PC-3 (cell line): Measurements from ENCODE around the gene ACR. TPM values are rescaled to one million over a fixed set of nuclear protein-coding genes. Genes with fewer than 3 reads are reported as not detected.

Experiments used
- ATAC-seq: fragments of 200-7000 bp; cut with Tn5 transposase; 2 replicates; pipeline ENCODE4 v1.9.1; 2020; ENCODE audit warnings: mild to moderate bottlenecking, moderate library complexity
- BruUV-seq: library from RNA; stranded (reverse); fragments of 400-500 nt; replicated peaks from 2 replicates; lab custom pipeline; 2021; lab: Mats Ljungman, UMichigan
- CTCF ChIA-PET: fragments of 300-600 bp; sonication (Branson Sonifier 250); formaldehyde crosslinking; loops from one replicate; lab custom pipeline; 2022; ENCODE audit warnings: antibody characterized with exemption; lab: Charles Lee
- POLR2A ChIA-PET: fragments of 300-600 bp; sonication (Branson Sonifier 250); formaldehyde crosslinking; loops from one replicate; lab custom pipeline; 2022; ENCODE audit warnings: antibody characterized with exemption; ENCODE audit not compliant: unreplicated experiment; lab: Charles Lee
- DNase-seq: peaks from one replicate; pipeline ENCODE4 v3.0.0-alpha.2; 2015
- H2AFZ ChIP-seq: fragments of 300-600 bp; sonication (generic); 2 replicates; pipeline ENCODE4 v1.6.0; 2016; ENCODE audit warnings: antibody characterized with exemption, low read length
- H3F3A ChIP-seq: fragments of 300-600 bp; sonication (generic); one replicate; pipeline ENCODE4 v1.6.0; 2017; ENCODE audit warnings: antibody characterized with exemption, low read length, control low read depth, mild to moderate bottlenecking; ENCODE audit not compliant: unreplicated experiment
- H3K27ac ChIP-seq: fragments of 300-600 bp; sonication (generic); 2 replicates; pipeline ENCODE4 v1.5.1; 2016; ENCODE audit warnings: mild to moderate bottlenecking, low read length
- H3K27me3 ChIP-seq: fragments of 300-600 bp; sonication (generic); 2 replicates; pipeline ENCODE4 v1.6.1; 2016; ENCODE audit warnings: low read length, mixed read lengths
- H3K36me3 ChIP-seq: fragments of 300-600 bp; sonication (generic); 2 replicates; pipeline ENCODE4 v1.6.1; 2016; ENCODE audit warnings: low read depth, mixed run types, low read length, mixed read lengths
- H3K4me1 ChIP-seq: fragments of 300-600 bp; sonication (generic); 2 replicates; pipeline ENCODE4 v1.5.1; 2016; ENCODE audit warnings: low read length; ENCODE audit not compliant: insufficient read depth
- H3K4me2 ChIP-seq: fragments of 300-600 bp; sonication (generic); 2 replicates; pipeline ENCODE4 v1.6.0; 2016; ENCODE audit warnings: low read length
- H3K4me3 ChIP-seq: fragments of 300-600 bp; sonication (generic); 2 replicates; pipeline ENCODE4 v1.5.1; 2016; ENCODE audit warnings: mild to moderate bottlenecking, low read length, mixed read lengths
- H3K79me2 ChIP-seq: fragments of 300-600 bp; sonication (generic); 2 replicates; pipeline ENCODE4 v1.6.1; 2017; ENCODE audit warnings: low read length, mixed read lengths
- H3K9ac ChIP-seq: fragments of 300-600 bp; sonication (generic); 2 replicates; pipeline ENCODE4 v1.6.0; 2016; ENCODE audit warnings: mild to moderate bottlenecking, low read length
- H3K9me2 ChIP-seq: fragments of 300-600 bp; sonication (generic); replicated peaks from 2 replicates; pipeline ENCODE4 v1.6.1; 2016; ENCODE audit warnings: mixed run types, low read length, mixed read lengths
- H3K9me3 ChIP-seq: fragments of 300-600 bp; sonication (generic); 2 replicates; pipeline ENCODE4 v1.6.1; 2016; ENCODE audit warnings: low read length, mixed read lengths
- H4K20me1 ChIP-seq: fragments of 300-600 bp; sonication (generic); 2 replicates; pipeline ENCODE4 v1.6.1; 2016; ENCODE audit warnings: low read length, mixed read lengths
- CTCF ChIP-seq: fragments of 300-600 bp; sonication (generic); conservative IDR thresholded peaks from 2 replicates; pipeline ENCODE4 v1.5.1; 2017; ENCODE audit warnings: antibody characterized with exemption, low read depth, mild to moderate bottlenecking, low read length
- EZH2 ChIP-seq: fragments of 300-600 bp; sonication (generic); IDR thresholded peaks from one replicate; pipeline ENCODE4 v1.6.1; 2017; ENCODE audit warnings: antibody characterized with exemption, mild to moderate bottlenecking, low read length; ENCODE audit not compliant: unreplicated experiment
- EZH2phosphoT487 ChIP-seq: fragments of 300-600 bp; sonication (generic); IDR thresholded peaks from 2 replicates; pipeline ENCODE4 v1.6.1; 2018; ENCODE audit warnings: mild to moderate bottlenecking, antibody characterized with exemption, low read length, borderline replicate concordance
- intact Hi-C: fragments of 100-400 bp; cut with micrococcal nuclease; formaldehyde crosslinking; loops from 2 replicates; pipeline ENCODE4 v1.9.0; 2023
- total RNA-seq: library from RNA; depleted of rRNA; stranded (reverse); fragments of >200 nt; gene quantifications from 2 replicates; pipeline ENCODE4 v1.2.3, GENCODE V29; 2014

Gene ACR
- total RNA-seq, 1 experiment from 2014 or later, result not detected

GRCh38 chr22:50731811-50732624 lies 6.0 kb upstream of the ACR start:
- 0 out of 2 replicates have a peak overlapping the region, but pooled peaks have one; percentile 19 for H3K4me2 ChIP-seq
- CTCF ChIA-PET, result no interaction called here
- ATAC-seq (peak; percentile 96), DNase-seq (peak; percentile 56)
- POLR2A ChIA-PET, result no interaction called here
- H3K9me2 ChIP-seq, result no peaks in the 10 kb centered on the region
- no peaks in the 10 kb centered on the region for H4K20me1 ChIP-seq
- H2AFZ ChIP-seq, result peak overlapping the region; percentile 75
- H3K79me2 ChIP-seq, result no peaks in the 10 kb centered on the region
- H3K4me1 ChIP-seq, result no peaks in the 10 kb centered on the region; the same call in 1 of the 2 replicates
- no peaks in the 10 kb centered on the region for H3F3A ChIP-seq
- H3K27me3 ChIP-seq, result no peaks in the 10 kb centered on the region
- H3K27ac ChIP-seq, result no peak overlapping the region
- intact Hi-C loops, result no loop called here
- H3K9ac ChIP-seq, result peak overlapping the region; percentile 42
- no TSS peak for BruUV-seq
- TF ChIP-seq EZH2, result no peak
- peak; percentile 80 for TF ChIP-seq CTCF
- no peak for TF ChIP-seq EZH2phosphoT487
- H3K36me3 ChIP-seq, result no peaks in the 10 kb centered on the region
- no peak overlapping the region for H3K4me3 ChIP-seq
- H3K9me3 ChIP-seq, result no peaks in the 10 kb centered on the region

DNA sequence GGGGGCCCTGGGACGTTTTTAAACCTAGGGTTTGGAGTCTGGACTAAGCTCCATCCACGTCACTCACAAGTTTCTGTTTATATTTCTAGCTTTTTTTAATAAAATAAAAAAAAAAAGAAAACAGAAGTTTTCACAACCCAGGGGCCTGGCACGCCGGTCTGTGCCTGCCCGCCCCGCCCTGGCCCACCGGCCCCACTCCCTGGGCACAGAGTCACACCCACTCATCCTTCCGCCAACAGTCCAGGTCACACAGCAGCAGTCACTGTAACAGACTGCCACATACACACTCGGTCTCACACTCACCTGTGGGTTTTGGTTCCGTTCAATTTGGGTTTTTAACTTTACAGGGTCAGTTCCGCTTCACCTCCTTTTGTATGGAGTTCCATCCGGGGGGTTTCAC lies 5.3 kb upstream of the ACR start:
- Histone ChIP-seq H3K4me3 (no peak overlapping the region), H3K9me2 (no peaks in the 10 kb centered on the region), H3K9ac (no peak overlapping the region), H3K36me3 (no peaks in the 10 kb centered on the region), H3K27ac (no peak overlapping the region), H3K9me3 (no peaks in the 10 kb centered on the region), H2AFZ (no peak overlapping the region), H3K4me2 (no peak overlapping the region), H4K20me1 (no peaks in the 10 kb centered on the region), H3K79me2 (no peaks in the 10 kb centered on the region), H3K27me3 (no peaks in the 10 kb centered on the region), H3K4me1 (no peaks in the 10 kb centered on the region; the same call in 1 of the 2 replicates), H3F3A (no peaks in the 10 kb centered on the region)
- TF ChIP-seq EZH2phosphoT487, result no peak
- POLR2A ChIA-PET, result no interaction called here
- no peak for DNase-seq
- ATAC-seq, result no peak
- intact Hi-C loops, result no loop called here
- CTCF ChIA-PET, result interaction anchor here (0.5 kb wide), 1 partner anchor 491 kb away, joined by 3 read pairs; no protein-coding TSS in a partner anchor
- no TSS peak for BruUV-seq

DNA sequence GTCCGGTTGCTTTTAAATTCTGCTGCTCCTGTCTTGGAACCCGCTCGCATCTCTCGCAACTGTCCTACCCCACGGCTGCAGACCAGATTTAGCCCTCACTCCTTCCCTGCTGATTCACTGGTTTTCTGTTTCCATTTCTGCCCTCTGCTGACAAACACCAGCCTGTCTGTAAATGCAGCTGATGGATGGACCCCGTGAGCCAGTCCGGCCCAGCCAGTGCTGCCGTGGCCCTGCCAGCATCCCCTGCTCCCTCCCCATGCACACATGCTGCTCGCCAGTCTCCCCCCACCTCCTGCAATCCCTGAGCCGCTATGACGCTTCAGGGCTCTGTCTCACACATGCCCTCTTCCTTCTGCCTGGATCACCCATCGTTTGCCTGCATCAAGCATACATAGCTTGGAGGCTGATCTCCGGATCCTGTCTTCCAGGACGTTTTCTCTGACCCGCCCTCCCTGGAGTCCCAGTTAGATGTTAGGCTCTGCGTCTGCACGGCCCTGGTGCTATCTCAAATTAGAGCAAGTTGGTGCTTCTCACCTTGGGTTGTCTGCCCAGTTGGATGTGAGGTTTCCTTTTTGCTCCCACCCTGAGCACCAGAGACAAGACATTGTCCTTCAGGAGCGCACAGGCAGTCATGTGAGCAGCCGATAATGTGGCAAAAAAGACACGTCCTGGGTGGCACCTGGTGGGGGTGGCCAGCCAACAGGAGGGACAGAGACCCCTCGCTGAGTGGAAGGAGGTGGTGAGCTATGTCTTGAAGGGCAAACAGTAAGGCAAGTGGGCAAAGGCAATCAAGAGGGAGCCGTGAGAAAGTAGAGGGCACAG lies 4.3 kb upstream of the ACR start:
- H3K36me3 ChIP-seq, result no peaks in the 10 kb centered on the region
- H3K4me3 ChIP-seq, result no peak overlapping the region
- no peak overlapping the region for H3K27ac ChIP-seq
- no peaks in the 10 kb centered on the region for H3F3A ChIP-seq
- no peak overlapping the region for H3K4me2 ChIP-seq
- CTCF ChIA-PET, result no interaction called here
- no peaks in the 10 kb centered on the region for H4K20me1 ChIP-seq
- H3K79me2 ChIP-seq, result no peaks in the 10 kb centered on the region
- POLR2A ChIA-PET, result no interaction called here
- DNase-seq, result no peak
- no peak overlapping the region for H2AFZ ChIP-seq
- H3K4me1 ChIP-seq, result no peaks in the 10 kb centered on the region; the same call in 1 of the 2 replicates
- ATAC-seq, result no peak
- no peaks in the 10 kb centered on the region for H3K9me2 ChIP-seq
- TF ChIP-seq CTCF (no peak), EZH2phosphoT487 (no peak), EZH2 (no peak)
- no peak overlapping the region for H3K9ac ChIP-seq
- no TSS peak for BruUV-seq
- no peaks in the 10 kb centered on the region for H3K27me3 ChIP-seq
- intact Hi-C loops, result no loop called here
- H3K9me3 ChIP-seq, result no peaks in the 10 kb centered on the region
